ENCODE measurements around the gene AIFM1.
A peak's percentile ranks its signal among the peaks of the same experiment; 100 is the strongest.
"Not testable (repeated sequence)": the region's sequence is repeated elsewhere in the genome, so short reads cannot be mapped to it uniquely, and the experiment has no call there.

Gene AIFM1

GRCh38 chrX:130117166-130117565, 48.5 kb downstream of the AIFM1 start:
- no peak for DNase-seq

- DNase-seq = not testable (repeated sequence)
Measured at GRCh38 chrX:130115119-130115885, 50.3 kb downstream of the AIFM1 start.

- DNase-seq = no peak
Measured at GRCh38 chrX:130114141-130114588, 51.5 kb downstream of the AIFM1 start.

- no peak for DNase-seq
Measured at GRCh38 chrX:130111220-130112154, 54.2 kb downstream of the AIFM1 start.

GRCh38 chrX:130110379-130111219, 55.0 kb downstream of the AIFM1 start, which contains the start of gene ELF4:
ELF4 (minus strand) TSS chrX:130110497; CDS start chrX:130081330, 29,167 bp downstream.
- DNase-seq = peak; percentile 13

- no peak for DNase-seq
Measured at GRCh38 chrX:130109429-130110378, 55.9 kb downstream of the AIFM1 start.

GRCh38 chrX:130108647-130109428, 56.8 kb downstream of the AIFM1 start:
- DNase-seq = peak; percentile 33

- no peak for DNase-seq
Measured at GRCh38 chrX:130106071-130106470, 59.6 kb downstream of the AIFM1 start.

GRCh38 chrX:130105244-130105643, 60.4 kb downstream of the AIFM1 start:
- DNase-seq = no peak

GRCh38 chrX:130103605-130104004, 62.0 kb downstream of the AIFM1 start:
- DNase-seq = no peak

GRCh38 chrX:130100180-130100579, 65.5 kb downstream of the AIFM1 start:
- DNase-seq = no peak

GRCh38 chrX:130098210-130098552, 67.5 kb downstream of the AIFM1 start:
- DNase-seq = no peak

GRCh38 chrX:130097507-130098209, 68.0 kb downstream of the AIFM1 start:
- DNase-seq = no peak

- DNase-seq = no peak
Measured at GRCh38 chrX:130095249-130096030, 70.2 kb downstream of the AIFM1 start.

- DNase-seq = no peak
Measured at GRCh38 chrX:130094696-130095095, 70.9 kb downstream of the AIFM1 start.

- DNase-seq = no peak
Measured at GRCh38 chrX:130093271-130093670, 72.4 kb downstream of the AIFM1 start.

- no peak for DNase-seq
Measured at GRCh38 chrX:130091980-130092522, 73.6 kb downstream of the AIFM1 start.

GRCh38 chrX:130090364-130090763, 75.3 kb downstream of the AIFM1 start:
- DNase-seq = no peak
